Caco-2 (cell line): ENCODE data around the gene GOLGA7B. TPM values are rescaled to one million over a fixed set of nuclear protein-coding genes. Genes with fewer than 3 reads are reported as not detected.

ENCODE experiments used
- BruUV-seq: library from RNA; stranded (reverse); fragments of 400-500 nt; replicated peaks from 2 replicates; lab custom pipeline; 2021; lab: Mats Ljungman, UMichigan
- CTCF ChIA-PET: fragments of 300-600 bp; sonication (Branson Sonifier 250); formaldehyde crosslinking; loops from one replicate; lab custom pipeline; 2022; ENCODE audit warnings: antibody characterized with exemption; lab: Charles Lee
- POLR2A ChIA-PET: fragments of 300-600 bp; sonication (Branson Sonifier 250); formaldehyde crosslinking; loops from one replicate; lab custom pipeline; 2022; ENCODE audit warnings: antibody characterized with exemption; lab: Charles Lee
- DNase-seq, 2 experiments: peaks; one replicate each; pipeline versions ENCODE4 v3.0.0 to v3.0.0-alpha.2; 2020 to 2022
- H3K27me3 ChIP-seq: replicated peaks from 2 replicates; pipeline ENCODE4 v1.6.0; 2011; ENCODE audit warnings: low read length; ENCODE audit not compliant: control insufficient read depth, insufficient read depth
- H3K36me3 ChIP-seq: 2 replicates; pipeline ENCODE4 v1.5.1; 2011; ENCODE audit warnings: low read length; ENCODE audit not compliant: control insufficient read depth, insufficient read depth
- H3K4me1 ChIP-seq: fragments of 250-450 bp; sonication (Bioruptor Pico); 2 replicates; pipeline ENCODE4 v1.5.1; 2020; ENCODE audit warnings: mild to moderate bottlenecking
- H3K4me3 ChIP-seq: 2 replicates; pipeline ENCODE4 v1.5.1; 2011; ENCODE audit warnings: low read depth, mild to moderate bottlenecking, control low read depth, low read length
- H3K9me3 ChIP-seq: fragments of 250-450 bp; sonication (Bioruptor Pico); 2 replicates; pipeline ENCODE4 v1.5.1; 2020; ENCODE audit warnings: mild to moderate bottlenecking, moderate library complexity
- H3K27ac Mint-ChIP-seq: one replicate; pipeline ENCODE4 v1.8.0; 2022; ENCODE audit warnings: mixed read lengths; ENCODE audit not compliant: unreplicated experiment
- H3K27me3 Mint-ChIP-seq: one replicate; pipeline ENCODE4 v1.8.0; 2022; ENCODE audit warnings: mixed read lengths; ENCODE audit not compliant: insufficient read depth, unreplicated experiment
- H3K36me3 Mint-ChIP-seq: one replicate; pipeline ENCODE4 v1.8.0; 2022; ENCODE audit warnings: mild to moderate bottlenecking, mixed read lengths; ENCODE audit not compliant: insufficient read depth, unreplicated experiment
- H3K4me1 Mint-ChIP-seq: one replicate; pipeline ENCODE4 v1.8.0; 2022; ENCODE audit warnings: low read depth, mixed read lengths; ENCODE audit not compliant: unreplicated experiment
- H3K4me3 Mint-ChIP-seq: one replicate; pipeline ENCODE4 v1.8.0; 2022; ENCODE audit warnings: mild to moderate bottlenecking, moderate library complexity, mixed read lengths; ENCODE audit not compliant: unreplicated experiment
- H3K9me3 Mint-ChIP-seq: one replicate; pipeline ENCODE4 v1.8.0; 2022; ENCODE audit warnings: mixed read lengths; ENCODE audit not compliant: unreplicated experiment
- intact Hi-C: fragments of 100-400 bp; cut with micrococcal nuclease; formaldehyde crosslinking; loops from one replicate; pipeline ENCODE4 v1.10.0; 2022; ENCODE audit not compliant: unreplicated experiment
- total RNA-seq: library from RNA; stranded (reverse); gene quantifications from 2 replicates; pipeline ENCODE4 v1.2.3, GENCODE V29; 2022
- TF ChIP-seq, protein P1 (sequence below), 2 experiments: fragments of 200-600 bp in 1 of 2; IDR thresholded peaks; 1 replicate in 1 of 2; 2 replicates in 1 of 2; pipeline versions ENCODE4 v1.5.1 to v1.8.0; 2011 to 2022; ENCODE audit warnings: antibody characterized with exemption in 1 of 2, control low read depth in 1 of 2, inconsistent platforms in 1 of 2, low read depth in 1 of 2, low read length in 1 of 2, mild to moderate bottlenecking in 1 of 2, moderate library complexity in 1 of 2; ENCODE audit not compliant: insufficient read depth in 1 of 2, severe bottlenecking in 1 of 2, unreplicated experiment in 1 of 2

The GOLGA7B gene
- total RNA-seq, 1 experiment from 2014 or later, result 0.36 TPM

DNA sequence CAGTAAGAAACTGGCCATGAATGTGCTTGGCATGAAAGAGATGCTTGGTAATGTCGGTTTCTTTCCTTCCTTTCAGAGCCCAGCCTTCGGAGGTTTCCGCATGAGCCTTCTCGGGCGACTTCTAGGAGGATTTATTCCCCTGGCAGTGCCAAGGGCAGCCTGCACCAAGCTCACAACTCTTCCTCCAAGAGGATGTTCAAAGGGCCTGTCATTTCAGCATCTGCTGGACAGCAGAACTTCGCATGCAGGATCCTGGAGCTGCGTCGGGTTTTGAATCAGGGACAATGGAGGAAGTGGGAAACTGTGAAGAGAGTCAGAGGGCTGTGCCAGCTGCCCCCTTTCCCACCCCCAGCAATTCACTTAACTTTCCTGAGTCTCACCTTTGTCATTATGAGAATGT, 21.3 kb downstream of the GOLGA7B start:
- Mint-ChIP-seq H3K27ac (no peak overlapping the region), H3K4me3 (no peak overlapping the region), H3K36me3 (no peaks in the 10 kb centered on the region), H3K27me3 (peaks cover 10% of the 10 kb centered on the region), H3K9me3 (no peaks in the 10 kb centered on the region), H3K4me1 (no peaks in the 10 kb centered on the region)
- H3K4me1 ChIP-seq, result peaks cover 12% of the 10 kb centered on the region
- H3K4me3 ChIP-seq, result no peak overlapping the region
- DNase-seq, result no peak
- H3K27me3 ChIP-seq, result no peaks in the 10 kb centered on the region
- no TSS peak for BruUV-seq
- H3K36me3 ChIP-seq, result no peaks in the 10 kb centered on the region
- no peaks in the 10 kb centered on the region for H3K9me3 ChIP-seq
- ChIA-PET POLR2A (no interaction called here), CTCF (no interaction called here)
- TF ChIP-seq, protein P1, sequence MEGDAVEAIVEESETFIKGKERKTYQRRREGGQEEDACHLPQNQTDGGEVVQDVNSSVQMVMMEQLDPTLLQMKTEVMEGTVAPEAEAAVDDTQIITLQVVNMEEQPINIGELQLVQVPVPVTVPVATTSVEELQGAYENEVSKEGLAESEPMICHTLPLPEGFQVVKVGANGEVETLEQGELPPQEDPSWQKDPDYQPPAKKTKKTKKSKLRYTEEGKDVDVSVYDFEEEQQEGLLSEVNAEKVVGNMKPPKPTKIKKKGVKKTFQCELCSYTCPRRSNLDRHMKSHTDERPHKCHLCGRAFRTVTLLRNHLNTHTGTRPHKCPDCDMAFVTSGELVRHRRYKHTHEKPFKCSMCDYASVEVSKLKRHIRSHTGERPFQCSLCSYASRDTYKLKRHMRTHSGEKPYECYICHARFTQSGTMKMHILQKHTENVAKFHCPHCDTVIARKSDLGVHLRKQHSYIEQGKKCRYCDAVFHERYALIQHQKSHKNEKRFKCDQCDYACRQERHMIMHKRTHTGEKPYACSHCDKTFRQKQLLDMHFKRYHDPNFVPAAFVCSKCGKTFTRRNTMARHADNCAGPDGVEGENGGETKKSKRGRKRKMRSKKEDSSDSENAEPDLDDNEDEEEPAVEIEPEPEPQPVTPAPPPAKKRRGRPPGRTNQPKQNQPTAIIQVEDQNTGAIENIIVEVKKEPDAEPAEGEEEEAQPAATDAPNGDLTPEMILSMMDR (IDR thresholded peaks at IDR 0.05; ENCODE audit: insufficient read depth in 1 of 2, low read depth in 1 of 2, low read length in 1 of 2, severe bottlenecking in 1 of 2, unreplicated experiment in 1 of 2), result no peak
- intact Hi-C loops, result no loop called here

DNA sequence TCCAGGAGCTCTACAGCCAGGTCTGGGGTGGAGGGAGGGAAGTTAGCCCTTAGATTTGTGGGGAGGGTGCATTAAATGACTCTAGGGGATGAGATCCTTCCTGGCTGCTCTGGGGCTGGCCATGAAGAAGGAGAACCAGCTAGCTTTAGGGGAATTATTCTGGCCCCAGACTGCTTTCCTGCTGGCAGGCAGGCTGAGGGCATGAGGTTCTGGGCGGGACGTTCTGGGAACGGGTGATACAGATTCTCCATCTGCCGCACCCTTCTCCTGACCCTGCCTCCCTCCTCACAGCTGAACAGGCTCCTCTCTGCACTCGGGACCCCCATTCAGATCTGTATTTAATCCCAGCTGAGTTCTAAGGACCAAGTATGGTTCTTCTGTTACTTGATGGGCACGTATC, 23.9 kb downstream of the GOLGA7B start:
- Mint-ChIP-seq H3K9me3 (no peaks in the 10 kb centered on the region), H3K4me3 (no peak overlapping the region), H3K36me3 (no peaks in the 10 kb centered on the region), H3K27me3 (peaks cover 10% of the 10 kb centered on the region), H3K27ac (no peak overlapping the region), H3K4me1 (no peaks in the 10 kb centered on the region)
- peaks cover 12% of the 10 kb centered on the region for H3K4me1 ChIP-seq
- POLR2A ChIA-PET, result no interaction called here
- CTCF ChIA-PET, result no interaction called here
- intact Hi-C loops, result no loop called here
- no peak overlapping the region for H3K4me3 ChIP-seq
- BruUV-seq, result no TSS peak
- TF ChIP-seq, protein P1 (IDR thresholded peaks at IDR 0.05; ENCODE audit: insufficient read depth in 1 of 2, low read depth in 1 of 2, low read length in 1 of 2, severe bottlenecking in 1 of 2, unreplicated experiment in 1 of 2), result no peak
- DNase-seq, result no peak
- H3K27me3 ChIP-seq, result no peaks in the 10 kb centered on the region
- H3K36me3 ChIP-seq, result no peaks in the 10 kb centered on the region
- no peaks in the 10 kb centered on the region for H3K9me3 ChIP-seq

DNA sequence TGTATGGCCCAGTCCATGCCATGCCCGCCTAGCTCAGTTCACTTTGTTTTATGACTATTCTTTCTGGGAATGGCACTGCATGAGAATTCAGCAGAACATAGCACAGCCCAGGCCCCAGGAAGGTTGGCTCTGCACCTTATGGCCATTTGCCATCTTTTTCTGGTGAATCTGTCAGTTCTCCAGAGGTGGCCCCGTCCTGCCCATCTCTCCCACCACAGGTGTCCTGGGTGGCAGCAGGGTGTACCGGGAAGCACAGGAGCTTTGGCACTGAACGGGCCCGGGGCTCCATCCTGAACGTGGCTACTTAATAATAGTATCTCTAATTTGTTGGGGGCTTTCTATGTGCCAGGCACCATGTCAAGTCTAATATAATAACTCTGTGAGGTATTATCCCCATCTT, 24.7 kb downstream of the GOLGA7B start:
- intact Hi-C loops, result no loop called here
- H3K4me3 Mint-ChIP-seq, result no peak overlapping the region
- peaks cover 10% of the 10 kb centered on the region for H3K27me3 Mint-ChIP-seq
- no peaks in the 10 kb centered on the region for H3K4me1 Mint-ChIP-seq
- Histone ChIP-seq H3K27me3 (no peaks in the 10 kb centered on the region), H3K9me3 (no peaks in the 10 kb centered on the region), H3K36me3 (no peaks in the 10 kb centered on the region), H3K4me3 (no peak overlapping the region), H3K4me1 (peaks cover 5% of the 10 kb centered on the region)
- CTCF ChIA-PET, result no interaction called here
- TF ChIP-seq, protein P1 (IDR thresholded peaks at IDR 0.05; ENCODE audit: insufficient read depth in 1 of 2, low read depth in 1 of 2, low read length in 1 of 2, severe bottlenecking in 1 of 2, unreplicated experiment in 1 of 2), result no peak
- H3K36me3 Mint-ChIP-seq, result no peaks in the 10 kb centered on the region
- DNase-seq, result no peak
- no TSS peak for BruUV-seq
- H3K9me3 Mint-ChIP-seq, result no peaks in the 10 kb centered on the region
- POLR2A ChIA-PET, result no interaction called here
- no peak overlapping the region for H3K27ac Mint-ChIP-seq
